Astrocyte (in vitro differentiated cells and primary cell): ENCODE measurements around the gene WDR36. TPM values are rescaled to one million over a fixed set of nuclear protein-coding genes. Genes with fewer than 3 reads are reported as not detected.

Source experiments
- DNase-seq: peaks from one replicate; pipeline ENCODE4 v3.0.0-alpha.2; 2010; ENCODE audit warnings: low read depth
- FAIRE-seq: peaks from 2 replicates; lab custom pipeline; 2011; peaks lifted over from hg19 to GRCh38; lab: Jason Lieb, UNC
- H2AFZ ChIP-seq: 2 replicates; pipeline ENCODE4 v1.6.0; 2012; ENCODE audit warnings: low read depth, low read length, inconsistent platforms
- H3K27ac ChIP-seq: 2 replicates; pipeline ENCODE4 v1.5.1; 2011; ENCODE audit warnings: low read depth, low read length, inconsistent platforms
- H3K27me3 ChIP-seq: 2 replicates; pipeline ENCODE4 v1.6.0; 2011; ENCODE audit warnings: low read length, inconsistent platforms; ENCODE audit not compliant: insufficient read depth
- H3K36me3 ChIP-seq: 2 replicates; pipeline ENCODE4 v1.5.1; 2011; ENCODE audit warnings: low read length, inconsistent platforms; ENCODE audit not compliant: insufficient read depth
- H3K4me1 ChIP-seq: 2 replicates; pipeline ENCODE4 v1.5.1; 2011; ENCODE audit warnings: low read length, inconsistent platforms; ENCODE audit not compliant: insufficient read depth
- H3K4me2 ChIP-seq: 2 replicates; pipeline ENCODE4 v1.6.0; 2012; ENCODE audit warnings: low read length, inconsistent platforms
- H3K4me3 ChIP-seq: 2 replicates; pipeline ENCODE4 v1.5.1; 2011; ENCODE audit warnings: low read depth, mild to moderate bottlenecking, low read length, inconsistent platforms; ENCODE audit not compliant: insufficient read depth
- H3K79me2 ChIP-seq: 2 replicates; pipeline ENCODE4 v1.6.0; 2012; ENCODE audit warnings: mild to moderate bottlenecking, low read length, inconsistent platforms; ENCODE audit not compliant: insufficient read depth
- H3K9ac ChIP-seq: 2 replicates; pipeline ENCODE4 v1.6.0; 2012; ENCODE audit warnings: mild to moderate bottlenecking, low read length, inconsistent platforms
- H3K9me3 ChIP-seq: 2 replicates; pipeline ENCODE4 v1.5.1; 2012; ENCODE audit warnings: low read depth, mild to moderate bottlenecking, low read length, inconsistent platforms; ENCODE audit not compliant: insufficient read depth
- H4K20me1 ChIP-seq: 2 replicates; pipeline ENCODE4 v1.6.0; 2012; ENCODE audit warnings: low read length, inconsistent platforms; ENCODE audit not compliant: insufficient read depth
- H3K27ac Mint-ChIP-seq: one replicate; pipeline ENCODE4 v1.8.0; 2021; ENCODE audit warnings: mild to moderate bottlenecking, mixed read lengths; ENCODE audit not compliant: unreplicated experiment
- H3K27me3 Mint-ChIP-seq: one replicate; pipeline ENCODE4 v1.8.0; 2021; ENCODE audit warnings: low read depth, mixed read lengths; ENCODE audit not compliant: unreplicated experiment
- H3K36me3 Mint-ChIP-seq: one replicate; pipeline ENCODE4 v1.8.0; 2021; ENCODE audit warnings: low read depth, mixed read lengths; ENCODE audit not compliant: unreplicated experiment
- H3K4me1 Mint-ChIP-seq: one replicate; pipeline ENCODE4 v1.8.0; 2021; ENCODE audit warnings: low read depth, mixed read lengths; ENCODE audit not compliant: unreplicated experiment
- H3K4me3 Mint-ChIP-seq: one replicate; pipeline ENCODE4 v1.8.0; 2021; ENCODE audit warnings: mild to moderate bottlenecking, moderate library complexity, mixed read lengths; ENCODE audit not compliant: unreplicated experiment
- H3K9me3 Mint-ChIP-seq: one replicate; pipeline ENCODE4 v1.8.0; 2021; ENCODE audit warnings: mild to moderate bottlenecking, mixed read lengths; ENCODE audit not compliant: unreplicated experiment
- EZH2 ChIP-seq: IDR thresholded peaks from 2 replicates; pipeline ENCODE4 v1.6.1; 2012; ENCODE audit warnings: mild to moderate bottlenecking, low read length, inconsistent platforms; ENCODE audit not compliant: insufficient read depth
- total RNA-seq: library from RNA; stranded (reverse); gene quantifications from 2 replicates; pipeline ENCODE4 v1.2.1, GENCODE V29; 2021
- TF ChIP-seq, protein P1 (sequence below): IDR thresholded peaks from 2 replicates; pipeline ENCODE4 v1.5.1; 2011; ENCODE audit warnings: low read depth, mild to moderate bottlenecking, inconsistent platforms, low read length, moderate library complexity; ENCODE audit not compliant: insufficient read depth

The WDR36 gene
- total RNA-seq, 1 donor from 2014 or later = 33.4 TPM

DNA sequence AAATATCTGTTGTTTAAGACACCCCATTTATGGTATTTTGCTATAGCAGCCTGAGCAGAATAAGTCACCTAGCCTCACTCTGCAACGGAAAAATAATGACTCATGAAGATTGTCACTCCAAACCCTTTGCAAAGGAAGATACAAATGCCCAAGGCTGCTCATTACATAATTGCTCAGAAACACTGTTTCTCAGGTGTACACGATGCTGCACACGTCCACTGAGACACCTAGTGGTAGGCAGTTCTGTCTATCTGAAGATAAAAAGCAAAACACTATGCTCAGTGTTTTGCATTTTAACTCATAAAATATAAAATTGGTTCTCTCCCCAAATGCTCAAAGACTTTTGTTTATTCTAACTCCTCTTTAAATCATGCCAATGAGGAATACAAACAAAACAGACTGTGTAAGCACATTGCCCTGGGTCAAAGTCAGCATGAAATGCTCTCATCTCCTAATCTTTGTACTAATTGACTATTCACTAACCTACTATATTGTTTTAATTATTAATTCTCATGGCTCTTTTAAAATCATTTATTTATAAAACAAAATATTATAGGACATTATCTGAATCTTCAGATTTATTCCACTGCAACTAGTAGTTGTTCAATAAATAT lies 28.3 kb upstream of the WDR36 start:
- no peak for FAIRE-seq

DNA sequence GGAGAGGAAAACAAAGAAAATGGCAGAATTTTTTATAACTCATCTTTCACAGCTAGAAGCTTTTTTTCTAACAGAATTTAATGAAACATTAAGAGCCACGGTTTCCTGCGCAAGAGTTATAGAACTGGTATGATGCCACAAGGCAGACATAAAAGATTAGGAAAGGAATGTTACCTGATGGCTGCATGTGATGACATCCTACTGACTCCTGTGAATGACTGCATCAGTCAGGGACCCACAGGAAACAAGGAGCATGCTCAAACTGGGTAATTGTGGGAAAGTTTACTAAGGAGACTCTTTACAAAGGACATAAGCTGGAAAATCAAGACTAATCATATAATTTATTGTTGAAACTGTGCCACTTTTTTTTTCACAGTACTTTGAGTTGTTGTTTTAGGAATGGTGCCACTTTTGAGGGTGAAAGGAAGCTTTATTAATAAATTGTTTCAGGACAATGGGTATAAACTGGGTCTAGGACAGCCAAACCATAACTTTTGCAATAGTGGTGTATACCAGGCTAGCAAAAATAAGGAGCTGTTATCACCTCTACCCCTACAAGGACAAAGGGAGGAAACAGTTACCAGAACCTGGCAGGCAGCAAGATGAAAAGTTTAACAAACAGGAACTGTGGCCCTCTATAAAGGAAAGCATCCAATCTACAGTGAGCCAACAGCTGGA lies 25.7 kb upstream of the WDR36 start:
- no peak overlapping the region for H3K27ac ChIP-seq
- H3K9ac ChIP-seq = no peak overlapping the region
- H4K20me1 ChIP-seq = no peaks in the 10 kb centered on the region
- Mint-ChIP-seq H3K9me3 (no peaks in the 10 kb centered on the region), H3K27me3 (peaks cover 36% of the 10 kb centered on the region), H3K4me3 (no peak overlapping the region), H3K4me1 (no peaks in the 10 kb centered on the region), H3K27ac (no peak overlapping the region), H3K36me3 (no peaks in the 10 kb centered on the region)
- H3K36me3 ChIP-seq = no peaks in the 10 kb centered on the region
- H3K4me3 ChIP-seq = no peak overlapping the region
- H3K4me2 ChIP-seq = no peak overlapping the region
- FAIRE-seq (no peak), DNase-seq (no peak)
- no peak for TF ChIP-seq EZH2
- TF ChIP-seq, protein P1, sequence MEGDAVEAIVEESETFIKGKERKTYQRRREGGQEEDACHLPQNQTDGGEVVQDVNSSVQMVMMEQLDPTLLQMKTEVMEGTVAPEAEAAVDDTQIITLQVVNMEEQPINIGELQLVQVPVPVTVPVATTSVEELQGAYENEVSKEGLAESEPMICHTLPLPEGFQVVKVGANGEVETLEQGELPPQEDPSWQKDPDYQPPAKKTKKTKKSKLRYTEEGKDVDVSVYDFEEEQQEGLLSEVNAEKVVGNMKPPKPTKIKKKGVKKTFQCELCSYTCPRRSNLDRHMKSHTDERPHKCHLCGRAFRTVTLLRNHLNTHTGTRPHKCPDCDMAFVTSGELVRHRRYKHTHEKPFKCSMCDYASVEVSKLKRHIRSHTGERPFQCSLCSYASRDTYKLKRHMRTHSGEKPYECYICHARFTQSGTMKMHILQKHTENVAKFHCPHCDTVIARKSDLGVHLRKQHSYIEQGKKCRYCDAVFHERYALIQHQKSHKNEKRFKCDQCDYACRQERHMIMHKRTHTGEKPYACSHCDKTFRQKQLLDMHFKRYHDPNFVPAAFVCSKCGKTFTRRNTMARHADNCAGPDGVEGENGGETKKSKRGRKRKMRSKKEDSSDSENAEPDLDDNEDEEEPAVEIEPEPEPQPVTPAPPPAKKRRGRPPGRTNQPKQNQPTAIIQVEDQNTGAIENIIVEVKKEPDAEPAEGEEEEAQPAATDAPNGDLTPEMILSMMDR = no peak
- no peak overlapping the region for H2AFZ ChIP-seq
- peaks cover 18% of the 10 kb centered on the region for H3K4me1 ChIP-seq
- no peaks in the 10 kb centered on the region for H3K27me3 ChIP-seq
- H3K9me3 ChIP-seq = no peaks in the 10 kb centered on the region
- H3K79me2 ChIP-seq = no peaks in the 10 kb centered on the region

More for the DNA sequence above, 28.3 kb upstream of the WDR36 start:
- H3K4me1 Mint-ChIP-seq = no peaks in the 10 kb centered on the region
- H3K36me3 ChIP-seq = no peaks in the 10 kb centered on the region
- H3K36me3 Mint-ChIP-seq = no peaks in the 10 kb centered on the region
- no peak overlapping the region for H3K9ac ChIP-seq
- peaks cover 10% of the 10 kb centered on the region for H3K27me3 Mint-ChIP-seq
- H3K79me2 ChIP-seq = no peaks in the 10 kb centered on the region
- no peak overlapping the region for H3K27ac Mint-ChIP-seq
- no peak overlapping the region for H3K4me3 Mint-ChIP-seq
- no peaks in the 10 kb centered on the region for H3K9me3 Mint-ChIP-seq
- H3K4me1 ChIP-seq = no peaks in the 10 kb centered on the region
- no peaks in the 10 kb centered on the region for H3K9me3 ChIP-seq
- no peaks in the 10 kb centered on the region for H3K27me3 ChIP-seq
- H3K4me2 ChIP-seq = no peak overlapping the region
- no peak for DNase-seq
- no peaks in the 10 kb centered on the region for H4K20me1 ChIP-seq
- no peak overlapping the region for H3K4me3 ChIP-seq
- TF ChIP-seq, protein P1 = peak; percentile 49
- TF ChIP-seq EZH2 = no peak
- no peak overlapping the region for H2AFZ ChIP-seq
- H3K27ac ChIP-seq = no peak overlapping the region

DNA sequence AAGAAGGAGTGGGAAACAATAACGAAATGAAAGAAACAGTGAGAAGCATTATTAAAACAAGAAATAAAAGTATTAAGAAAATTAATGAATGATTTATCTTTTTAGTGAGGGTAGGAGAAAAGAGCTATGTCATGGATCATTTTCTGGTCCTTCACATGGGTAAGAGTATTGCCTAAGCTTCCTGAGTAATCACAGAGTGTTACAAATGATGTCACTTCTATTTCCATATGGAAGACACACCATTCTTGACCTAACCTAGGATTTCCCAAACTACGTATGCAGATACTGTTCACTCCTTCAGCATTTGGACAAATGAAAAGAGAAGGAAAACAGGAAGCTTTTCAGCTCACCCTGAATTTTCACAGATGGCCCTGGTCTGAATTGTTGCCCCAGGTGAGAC lies 23.9 kb upstream of the WDR36 start:
- H3K27ac ChIP-seq = no peak overlapping the region
- TF ChIP-seq EZH2 = no peak
- TF ChIP-seq, protein P1 = no peak
- no peaks in the 10 kb centered on the region for H3K36me3 ChIP-seq
- H2AFZ ChIP-seq = no peak overlapping the region
- no peak overlapping the region for H3K4me3 ChIP-seq
- FAIRE-seq = no peak
- H3K79me2 ChIP-seq = no peaks in the 10 kb centered on the region
- Mint-ChIP-seq H3K4me1 (no peaks in the 10 kb centered on the region), H3K9me3 (no peaks in the 10 kb centered on the region), H3K27me3 (peaks cover 53% of the 10 kb centered on the region), H3K36me3 (no peaks in the 10 kb centered on the region), H3K4me3 (no peak overlapping the region), H3K27ac (no peak overlapping the region)
- no peak for DNase-seq
- no peak overlapping the region for H3K9ac ChIP-seq
- no peaks in the 10 kb centered on the region for H3K27me3 ChIP-seq
- no peaks in the 10 kb centered on the region for H3K9me3 ChIP-seq
- no peak overlapping the region for H3K4me2 ChIP-seq
- peaks cover 24% of the 10 kb centered on the region for H3K4me1 ChIP-seq
- H4K20me1 ChIP-seq = no peaks in the 10 kb centered on the region
